ENCODE data around the gene PTPRN.
"Not testable (repeated sequence)": the region's sequence is repeated elsewhere in the genome, so short reads cannot be mapped to it uniquely, and the experiment has no call there.

Gene PTPRN

GRCh38 chr2:219266886-219267285, 42.3 kb downstream of the PTPRN start:
- DNase-seq: no peak

GRCh38 chr2:219266232-219266631, 43.0 kb downstream of the PTPRN start:
- no peak for DNase-seq

GRCh38 chr2:219261024-219261855, 48.0 kb downstream of the PTPRN start:
- no peak for DNase-seq

- not testable (repeated sequence) for DNase-seq
Measured at GRCh38 chr2:219258942-219259341, 50.3 kb downstream of the PTPRN start.

- peak; percentile 65 for DNase-seq
Measured at GRCh38 chr2:219254590-219255201, 54.5 kb downstream of the PTPRN start.

GRCh38 chr2:219253753-219254589, 55.2 kb downstream of the PTPRN start, which contains the start of gene TUBA4A:
TSS of gene TUBA4A (minus strand) at chr2:219253918. CDS start at chr2:219253858, 60 bp downstream.
- peak; percentile 92 for DNase-seq

GRCh38 chr2:219252900-219253752, 56.1 kb downstream of the PTPRN start, which contains the start of gene TUBA4B:
TSS of gene TUBA4B (plus strand) at chr2:219253243. CDS start at chr2:219253408, 165 bp downstream.
- DNase-seq: peak; percentile 48

- no peak for DNase-seq
Measured at GRCh38 chr2:219252570-219252899, 56.7 kb downstream of the PTPRN start.

GRCh38 chr2:219252084-219252483, 57.1 kb downstream of the PTPRN start:
- DNase-seq: no peak

GRCh38 chr2:219251656-219252055, 57.5 kb downstream of the PTPRN start:
- DNase-seq: no peak

- no peak for DNase-seq
Measured at GRCh38 chr2:219250049-219250781, 59.0 kb downstream of the PTPRN start.

- DNase-seq: peak; percentile 70
Measured at GRCh38 chr2:219249203-219249980, 59.8 kb downstream of the PTPRN start.

GRCh38 chr2:219248845-219249202, 60.4 kb downstream of the PTPRN start:
- DNase-seq: no peak

GRCh38 chr2:219247678-219248642, 61.2 kb downstream of the PTPRN start:
- DNase-seq: peak; percentile 66

- DNase-seq: no peak
Measured at GRCh38 chr2:219246559-219246958, 62.6 kb downstream of the PTPRN start.

GRCh38 chr2:219245899-219246230, 63.3 kb downstream of the PTPRN start:
- no peak for DNase-seq

GRCh38 chr2:219245148-219245898, 63.9 kb downstream of the PTPRN start, which contains the start of the genes GLB1L and STK16:
TSS of gene GLB1L (minus strand) at chr2:219245444. CDS start at chr2:219243573, 1,871 bp downstream.
TSS of gene STK16 (plus strand) at chr2:219245479. CDS start at chr2:219246000, 521 bp downstream.
- DNase-seq: peak; percentile 87

- no peak for DNase-seq
Measured at GRCh38 chr2:219244789-219245147, 64.4 kb downstream of the PTPRN start.

- peak; percentile 47 for DNase-seq
Measured at GRCh38 chr2:219243291-219243761, 65.9 kb downstream of the PTPRN start.

Data from CD4-positive, alpha-beta T cell treated with Interleukin-15 for 1 hour (primary cell).